Measurements from ENCODE around the gene LBX1.

Gene LBX1

DNA sequence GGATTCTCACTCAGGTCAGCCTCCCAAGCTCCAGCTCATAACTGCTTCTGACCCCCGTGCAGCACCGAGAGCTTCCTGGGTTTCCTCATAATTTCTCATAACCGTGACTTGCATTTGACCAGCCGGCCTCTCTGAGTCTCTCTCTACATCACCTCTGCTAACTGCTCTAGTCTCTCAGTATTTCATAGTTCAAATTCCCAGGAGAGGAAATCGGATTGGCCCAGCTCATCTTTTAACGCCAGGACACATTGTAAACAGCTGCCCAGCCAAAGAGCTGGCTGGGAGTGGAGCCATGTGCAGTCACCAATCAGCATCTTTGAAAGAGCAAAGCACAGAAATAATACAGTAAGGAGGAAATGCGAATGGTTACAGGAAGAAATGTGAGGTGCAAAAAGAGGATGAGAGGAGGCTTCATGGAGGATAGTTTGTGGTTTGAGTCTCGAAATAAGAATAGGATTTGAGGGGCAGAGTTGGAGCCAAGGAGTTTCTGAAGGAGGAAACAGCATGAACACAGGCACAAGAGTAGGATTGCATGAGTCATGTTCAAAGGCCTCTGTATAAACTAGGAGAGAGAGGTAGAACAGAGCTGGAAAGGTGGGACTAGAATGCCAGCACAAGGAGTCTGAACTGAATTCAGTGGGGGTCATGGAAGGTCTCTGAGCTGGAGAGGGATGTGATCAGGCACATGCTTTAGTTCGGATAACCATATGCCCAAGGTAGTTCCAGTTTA is 15.2 kb upstream of the LBX1 start:
- DNase-seq (ENCODE audit: low read depth in 2 of 2), result no peak

DNA sequence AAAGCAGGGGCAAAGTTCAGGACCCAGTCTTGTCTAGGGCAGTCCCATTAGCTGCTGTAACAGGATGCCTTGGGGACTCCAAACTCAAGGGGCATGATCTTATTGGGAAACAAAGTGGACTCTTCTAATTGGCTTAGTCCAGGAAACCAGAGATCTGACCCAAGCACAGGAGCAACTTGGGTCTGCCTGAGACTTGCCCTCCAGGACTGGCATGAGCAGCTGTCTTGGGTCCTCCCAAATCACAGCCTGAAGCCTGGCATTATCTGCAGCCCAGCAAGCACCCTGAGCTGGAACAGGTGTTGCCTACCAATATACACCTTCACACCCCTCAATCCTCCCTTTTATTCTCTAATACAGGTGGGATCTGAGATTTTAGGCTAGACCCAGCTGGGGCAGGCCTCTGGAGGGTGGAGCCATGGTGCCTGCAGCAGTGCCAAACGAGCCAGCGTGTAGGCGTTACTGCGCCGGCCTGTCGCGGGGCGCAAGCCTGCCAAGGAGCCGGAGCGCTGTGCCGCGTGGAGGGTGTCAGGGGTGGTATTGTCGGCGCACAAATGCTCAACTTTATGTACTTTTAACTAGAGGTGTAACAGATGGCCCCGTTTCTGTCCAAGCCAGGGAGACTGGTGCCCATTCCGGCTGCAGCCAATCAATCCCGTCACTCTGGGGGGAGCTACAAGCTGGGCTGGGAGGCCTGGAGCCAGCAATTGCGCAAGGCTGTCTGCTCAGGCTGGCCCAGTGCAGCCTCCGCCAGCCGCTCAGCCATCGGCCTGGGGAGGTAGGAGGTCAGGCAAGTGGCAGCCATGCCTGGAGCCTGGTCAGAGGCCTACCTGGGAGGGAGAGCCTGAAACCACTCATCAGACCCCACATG is 12.8 kb upstream of the LBX1 start:
- DNase-seq (ENCODE audit: low read depth in 2 of 2), result no peak

DNA sequence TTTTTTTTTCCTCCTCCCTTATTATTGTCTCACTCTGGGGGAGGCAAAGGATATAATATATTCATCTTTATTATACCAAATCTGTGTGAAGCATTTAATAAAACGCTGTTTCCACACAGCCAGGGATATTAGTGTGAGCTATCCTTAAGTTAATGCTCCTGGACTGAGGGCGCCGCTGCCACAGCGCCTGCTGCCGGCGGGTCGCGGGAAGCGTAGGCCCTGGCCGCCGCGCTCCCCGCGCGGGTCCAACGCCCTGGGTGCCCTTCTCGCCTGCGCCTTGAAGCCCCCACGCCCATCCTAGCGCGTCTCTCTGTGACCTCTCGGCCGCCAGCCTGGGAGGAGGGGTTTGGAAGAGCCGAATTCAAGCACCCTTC is 9.5 kb upstream of the LBX1 start:
- DNase-seq (ENCODE audit: low read depth in 2 of 2), result no peak

DNA sequence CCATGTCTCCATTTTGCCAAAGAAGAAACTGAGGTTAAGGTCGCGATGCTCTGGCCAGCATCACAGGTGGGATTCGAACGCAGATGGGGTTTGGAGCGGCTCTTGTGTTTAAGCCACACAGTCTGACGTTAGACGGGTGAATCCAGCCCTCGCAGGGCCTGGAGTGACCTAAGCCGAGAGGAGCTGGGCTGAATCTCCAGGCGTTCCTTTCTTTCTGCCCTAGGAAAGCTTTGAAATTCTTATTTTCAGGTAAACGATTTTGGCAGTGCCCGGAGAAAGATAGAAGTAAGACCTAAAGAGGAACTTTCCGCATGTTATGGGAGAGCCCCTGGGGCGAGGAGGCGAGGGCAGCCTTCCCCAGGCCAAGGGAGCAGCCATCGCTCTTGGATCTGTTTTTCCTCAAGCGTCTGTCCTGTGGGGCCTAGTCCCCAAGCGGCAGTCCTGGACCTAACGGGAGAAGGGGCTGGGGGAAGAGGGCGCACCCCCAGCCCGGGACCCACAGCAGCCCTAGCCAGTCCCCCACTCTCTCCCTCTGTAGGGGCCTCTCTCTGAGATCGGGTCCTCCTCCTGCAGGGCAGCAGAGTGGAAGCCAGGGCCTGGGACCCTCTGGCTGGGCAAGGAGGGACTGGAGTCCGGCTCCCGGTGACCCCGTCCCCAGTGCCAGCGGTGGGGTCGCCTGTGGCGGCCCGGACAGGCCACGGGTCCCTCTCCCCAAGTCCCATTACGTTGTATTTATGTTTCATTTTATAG is 8.9 kb upstream of the LBX1 start:
- DNase-seq (ENCODE audit: low read depth in 2 of 2), result no peak

DNA sequence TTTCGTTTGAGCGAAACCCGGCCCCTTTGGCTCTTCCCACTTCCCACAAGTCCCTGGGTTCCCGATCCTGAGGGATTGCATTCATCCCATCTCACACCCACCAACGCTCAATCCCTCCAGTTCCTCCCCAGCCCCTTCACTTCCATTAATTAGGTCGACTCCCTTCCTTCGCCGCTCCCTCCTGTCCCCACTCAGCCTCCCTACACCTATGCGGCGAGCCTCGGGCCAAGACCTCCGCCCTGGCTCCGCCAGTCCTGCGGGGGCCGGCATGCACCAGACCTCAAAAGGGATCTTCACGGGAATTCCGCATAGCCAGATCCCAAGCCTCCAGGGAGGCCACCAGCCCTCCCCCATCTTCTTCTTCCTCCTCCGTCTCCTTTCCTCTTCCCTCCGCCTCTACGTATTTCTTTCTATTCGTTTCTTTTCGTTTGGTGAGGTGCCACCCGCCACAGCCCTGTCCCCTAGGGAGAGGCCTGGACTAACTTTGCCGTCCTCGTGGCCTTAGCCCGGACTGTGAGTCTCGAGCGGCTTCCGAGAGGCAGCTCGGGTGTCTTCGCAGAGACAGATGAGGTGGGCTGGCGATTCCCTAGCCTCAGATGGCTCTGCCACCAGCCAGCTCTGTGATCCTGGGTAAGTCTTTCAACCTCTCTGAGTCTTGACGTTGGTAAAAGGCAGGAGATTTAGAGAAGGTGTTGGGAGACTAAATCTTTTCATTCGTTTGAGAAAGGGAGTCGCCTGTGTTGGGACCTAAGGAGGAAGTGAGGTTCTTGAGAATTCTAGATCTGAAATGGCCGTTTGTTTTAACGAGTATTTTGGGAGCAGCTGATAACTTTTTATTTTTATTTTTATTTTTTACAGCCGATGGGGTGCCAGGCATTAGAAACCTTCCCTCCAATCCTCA is 8.1 kb upstream of the LBX1 start:
- no peak for DNase-seq (ENCODE audit: low read depth in 2 of 2)

DNA sequence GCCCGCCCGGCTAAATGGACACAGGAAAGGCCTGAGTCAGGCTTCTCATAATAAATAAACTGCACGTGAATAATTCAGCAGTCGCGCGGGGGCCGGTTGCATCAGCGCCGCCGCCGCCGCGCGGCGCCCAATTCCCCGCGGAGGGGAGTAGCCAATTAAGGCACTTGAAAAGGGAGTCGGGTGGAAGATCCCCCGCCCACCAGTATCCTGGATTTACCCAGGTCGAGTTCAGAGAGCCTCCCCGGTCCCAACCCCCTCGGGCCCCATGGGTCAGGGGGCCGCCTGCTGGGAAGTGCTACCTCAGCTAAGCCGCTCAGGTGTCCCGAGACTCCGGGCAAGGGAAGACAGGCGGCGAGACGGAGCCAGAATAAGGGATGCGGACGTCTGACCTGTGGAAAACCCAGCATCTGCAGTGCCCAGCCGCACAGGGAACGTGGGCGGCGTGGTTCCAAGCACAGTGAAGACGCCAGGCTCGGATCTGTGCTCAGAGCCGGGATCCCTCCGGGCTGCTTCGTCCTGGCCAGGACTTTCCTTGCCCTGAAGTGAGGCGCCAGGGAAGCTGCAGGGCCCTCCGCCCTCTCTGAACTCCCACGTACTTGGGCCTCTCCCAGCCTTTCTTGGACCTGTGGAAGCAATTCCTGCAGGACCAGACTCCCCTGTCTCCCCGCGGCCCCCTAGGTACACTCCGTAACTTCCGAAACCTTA is 7.3 kb upstream of the LBX1 start:
- DNase-seq (ENCODE audit: low read depth in 2 of 2), result no peak

DNA sequence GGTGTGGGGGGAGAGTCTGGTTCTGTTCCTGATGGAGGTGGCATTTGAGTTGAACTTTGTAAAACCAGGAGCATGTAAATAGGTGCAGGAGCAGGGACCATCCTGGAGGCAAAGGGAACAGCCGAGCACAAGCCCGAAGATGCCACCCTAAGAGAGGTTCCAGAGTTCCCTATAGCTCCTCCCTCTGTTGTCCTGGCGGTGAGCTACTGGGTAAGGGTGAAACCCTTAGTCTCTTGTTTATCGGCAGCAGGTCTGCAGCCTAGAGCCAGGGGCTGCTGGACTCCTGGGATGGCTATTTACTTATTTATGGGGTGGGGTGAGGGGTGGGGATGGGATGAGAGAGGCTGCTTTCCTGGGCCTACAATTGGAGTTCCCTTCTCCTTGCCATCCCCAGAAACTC is 6.5 kb upstream of the LBX1 start:
- DNase-seq (ENCODE audit: low read depth in 2 of 2), result no peak

DNA sequence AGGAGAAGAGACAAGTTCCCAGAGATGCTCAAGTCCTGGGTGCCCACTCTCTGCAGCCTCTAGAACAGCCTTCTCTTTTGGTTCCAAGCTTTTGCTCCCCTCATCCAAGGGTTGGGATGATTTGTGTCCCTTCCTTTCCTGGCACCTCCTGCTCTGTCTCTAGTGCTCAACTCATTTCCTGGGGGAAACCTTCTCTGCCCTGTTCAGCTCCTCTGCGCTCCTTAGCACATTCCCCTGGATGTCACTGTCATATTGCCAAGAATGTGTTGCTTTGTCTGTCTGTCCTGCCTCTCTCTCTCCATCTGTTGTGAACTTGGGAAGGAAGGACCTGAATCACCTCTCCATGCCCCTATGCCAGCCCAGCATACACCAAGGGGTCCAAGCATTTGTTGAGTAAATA is 5.1 kb upstream of the LBX1 start:
- DNase-seq (ENCODE audit: low read depth in 2 of 2), result no peak

DNA sequence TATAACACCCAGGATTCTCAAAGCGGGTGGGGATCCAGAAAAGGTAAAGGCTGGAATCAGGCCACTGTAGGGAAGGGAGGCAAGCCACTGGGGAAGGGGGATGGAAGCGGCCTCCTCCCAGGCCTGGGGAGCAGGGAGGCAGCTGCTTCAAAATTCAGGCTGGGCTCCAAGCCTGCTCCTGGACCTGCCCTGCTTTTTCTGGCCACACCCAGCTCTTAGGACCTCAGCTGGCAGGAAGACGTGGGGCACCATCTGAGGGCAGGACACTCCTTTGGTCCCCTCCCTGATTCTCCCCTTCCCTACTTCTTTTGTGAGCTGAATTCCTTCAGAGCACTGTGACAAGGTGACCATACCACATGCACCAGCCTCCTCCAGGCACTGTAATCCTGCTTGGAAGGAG is 4.6 kb upstream of the LBX1 start:
- no peak for DNase-seq (ENCODE audit: low read depth in 2 of 2)

DNA sequence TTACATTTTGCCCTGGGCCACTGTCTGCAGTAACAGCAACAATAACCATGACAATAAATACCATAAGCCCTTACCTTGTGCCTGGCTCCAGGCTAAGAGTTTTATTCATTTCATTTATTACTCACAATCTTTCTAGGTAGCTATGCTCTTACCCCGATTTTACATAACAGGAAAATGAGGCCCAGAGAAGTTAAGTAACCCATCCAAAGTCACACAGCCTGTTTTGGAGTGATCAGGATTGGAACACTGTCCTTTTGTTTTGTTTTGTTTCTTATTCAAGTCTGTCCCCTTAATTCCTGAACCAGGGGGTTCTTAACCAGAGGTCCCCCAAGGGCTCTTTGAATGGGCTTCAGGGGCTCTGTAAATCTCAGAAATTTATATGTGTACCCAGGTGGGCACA is 4.2 kb upstream of the LBX1 start:
- no peak for DNase-seq (ENCODE audit: low read depth in 2 of 2)

DNA sequence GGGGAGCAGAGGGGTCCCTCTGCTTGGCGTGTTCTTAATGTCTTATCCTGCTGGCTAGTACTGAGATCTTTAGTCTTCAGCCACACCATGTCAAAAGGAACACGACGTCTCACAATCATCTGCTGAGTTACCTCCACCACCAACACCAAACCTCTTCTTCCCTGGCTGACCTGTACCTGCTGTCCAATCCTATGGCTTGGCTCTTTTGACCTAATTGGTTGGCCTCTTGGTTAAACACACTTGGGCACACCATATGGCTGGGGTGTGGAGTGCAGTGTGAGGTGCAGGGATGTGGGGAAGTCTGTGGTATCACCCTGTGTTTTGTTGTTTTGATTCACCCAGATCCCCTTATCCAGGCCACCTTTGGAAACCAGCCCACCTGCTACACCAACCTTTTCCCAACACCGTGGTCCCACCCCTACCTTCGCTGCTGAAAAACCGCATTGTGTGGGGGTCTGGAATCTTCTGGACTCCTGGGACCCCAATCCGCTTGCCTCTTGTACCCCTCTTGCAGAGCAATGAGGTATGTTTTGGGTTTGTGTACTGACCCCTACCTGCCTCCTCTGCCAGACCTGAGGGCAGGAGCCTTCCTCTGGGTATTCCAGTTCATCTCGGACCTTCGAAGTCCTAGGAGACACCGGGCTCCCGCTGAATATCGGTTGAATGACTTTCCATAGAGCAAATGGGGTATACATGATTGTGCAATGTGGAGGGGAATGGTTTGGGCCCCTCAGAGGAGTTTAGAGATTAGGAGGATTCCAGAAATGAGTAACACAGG is 2.8 kb upstream of the LBX1 start:
- no peak for DNase-seq (ENCODE audit: low read depth in 2 of 2)

DNA sequence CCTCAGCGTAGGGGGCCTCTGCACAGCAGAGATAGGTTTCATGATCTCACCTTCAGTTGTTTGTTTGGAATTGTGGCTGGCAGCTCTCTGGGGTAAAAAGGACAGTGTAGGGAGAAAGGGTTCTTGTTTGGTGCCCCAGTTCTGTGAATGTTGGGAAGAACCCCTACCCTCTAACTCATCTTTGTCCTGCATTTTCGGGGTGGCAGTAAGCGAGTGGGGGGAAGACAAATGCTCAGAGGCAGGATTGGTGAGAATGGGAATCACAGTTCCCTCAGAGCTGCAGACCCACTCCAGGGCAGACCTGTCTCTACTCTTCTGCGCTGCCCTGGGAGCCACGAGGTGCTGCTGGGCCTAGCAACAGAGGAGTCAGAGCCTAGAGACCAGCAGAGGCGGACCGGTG is 1.8 kb upstream of the LBX1 start:
- no peak for DNase-seq (ENCODE audit: low read depth in 2 of 2)

DNA sequence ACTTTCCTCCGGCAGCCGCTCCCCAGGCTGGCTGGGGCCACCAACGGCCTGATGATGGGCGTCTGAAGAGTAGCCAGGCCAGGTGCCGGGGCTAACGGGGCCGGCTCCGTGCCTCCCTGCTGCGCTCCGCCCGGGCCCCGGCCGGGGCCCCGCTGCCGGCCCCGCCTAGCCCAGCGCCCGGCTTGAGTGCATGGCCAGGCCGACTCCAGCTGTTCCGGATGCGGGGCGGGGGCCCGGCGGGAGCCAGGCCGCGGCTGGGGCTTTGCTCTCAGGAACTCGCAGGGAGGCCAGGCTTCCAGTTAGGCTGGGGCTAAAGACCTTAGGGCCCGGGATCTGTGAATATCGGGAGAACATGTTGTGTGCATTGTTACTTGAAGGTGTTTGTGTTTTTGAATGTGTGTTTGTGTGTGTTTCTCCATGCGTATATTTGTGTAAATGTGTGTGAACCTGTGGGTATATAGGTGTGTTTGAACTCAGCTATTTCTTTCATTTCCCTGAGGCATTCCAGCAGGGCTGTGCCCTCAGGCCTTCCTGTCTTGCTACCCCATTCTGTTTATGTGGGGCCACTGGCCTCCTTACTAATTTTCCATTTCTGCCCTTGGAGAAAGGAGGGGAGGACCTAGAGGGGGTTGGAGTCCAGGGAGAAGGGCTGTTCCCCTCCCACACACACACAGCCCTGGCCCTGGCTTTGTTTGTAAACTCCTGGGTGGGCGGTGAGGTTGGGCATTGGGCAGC is 1.1 kb upstream of the LBX1 start:
- DNase-seq (ENCODE audit: low read depth in 2 of 2), result no peak

DNA sequence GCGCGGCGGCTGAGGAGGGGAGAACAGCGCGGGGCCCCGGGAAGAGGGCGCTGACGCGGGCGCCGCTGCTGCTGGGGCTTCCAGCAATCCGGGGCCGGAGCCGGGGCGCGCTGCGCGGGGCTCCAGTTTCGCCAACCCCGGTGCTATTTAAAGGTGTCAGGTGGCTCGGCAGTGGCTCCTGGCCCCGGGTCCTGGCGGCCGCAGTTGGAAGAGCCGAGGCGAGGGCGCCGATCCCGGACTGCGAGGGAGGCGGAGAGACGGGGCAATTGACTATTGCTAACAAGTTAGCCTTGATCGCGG is 347 bp downstream of the LBX1 start:
- DNase-seq (ENCODE audit: low read depth in 2 of 2), result no peak

DNA sequence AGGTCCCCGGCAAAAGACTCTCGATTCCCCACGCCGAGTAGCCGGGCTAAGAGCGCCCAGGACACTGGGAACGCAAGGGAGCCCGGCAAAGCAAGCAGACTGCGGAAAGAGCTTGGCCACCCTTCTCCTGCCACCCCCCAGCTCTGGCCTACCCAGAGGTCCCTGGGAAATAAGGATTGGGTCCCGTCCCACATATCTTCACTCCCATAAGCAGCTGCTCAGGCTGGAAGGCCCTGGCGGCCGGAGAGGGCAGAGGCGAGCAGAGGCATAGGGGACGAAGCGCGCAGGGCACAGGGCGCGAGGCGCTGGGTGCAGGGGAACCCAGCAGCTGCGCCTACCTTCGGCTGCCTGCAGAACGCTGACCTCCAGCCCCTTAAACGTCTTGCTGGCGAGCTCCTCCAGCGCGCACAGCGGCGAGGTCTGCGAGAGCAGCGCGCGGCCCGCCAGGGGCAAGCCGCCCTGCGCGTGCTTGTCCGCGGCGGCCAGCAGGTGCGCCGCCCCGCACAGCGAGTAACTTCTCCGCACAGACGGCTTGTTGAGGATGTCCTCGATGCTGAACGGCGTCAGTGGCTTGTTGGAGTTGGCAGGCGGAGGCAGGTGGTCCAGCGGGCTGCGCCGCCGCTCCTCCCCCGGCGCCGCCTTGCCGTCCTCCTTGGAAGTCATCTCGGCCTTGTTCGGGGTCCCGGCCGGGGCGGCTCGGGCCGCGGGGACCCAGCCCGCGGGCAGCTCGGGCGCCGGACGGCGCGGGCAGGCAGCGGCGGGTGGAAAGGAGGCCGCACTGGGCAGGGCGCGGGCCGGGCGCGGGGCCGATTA is 904 bp downstream of the LBX1 start:
- DNase-seq (ENCODE audit: low read depth in 2 of 2), result no peak

DNA sequence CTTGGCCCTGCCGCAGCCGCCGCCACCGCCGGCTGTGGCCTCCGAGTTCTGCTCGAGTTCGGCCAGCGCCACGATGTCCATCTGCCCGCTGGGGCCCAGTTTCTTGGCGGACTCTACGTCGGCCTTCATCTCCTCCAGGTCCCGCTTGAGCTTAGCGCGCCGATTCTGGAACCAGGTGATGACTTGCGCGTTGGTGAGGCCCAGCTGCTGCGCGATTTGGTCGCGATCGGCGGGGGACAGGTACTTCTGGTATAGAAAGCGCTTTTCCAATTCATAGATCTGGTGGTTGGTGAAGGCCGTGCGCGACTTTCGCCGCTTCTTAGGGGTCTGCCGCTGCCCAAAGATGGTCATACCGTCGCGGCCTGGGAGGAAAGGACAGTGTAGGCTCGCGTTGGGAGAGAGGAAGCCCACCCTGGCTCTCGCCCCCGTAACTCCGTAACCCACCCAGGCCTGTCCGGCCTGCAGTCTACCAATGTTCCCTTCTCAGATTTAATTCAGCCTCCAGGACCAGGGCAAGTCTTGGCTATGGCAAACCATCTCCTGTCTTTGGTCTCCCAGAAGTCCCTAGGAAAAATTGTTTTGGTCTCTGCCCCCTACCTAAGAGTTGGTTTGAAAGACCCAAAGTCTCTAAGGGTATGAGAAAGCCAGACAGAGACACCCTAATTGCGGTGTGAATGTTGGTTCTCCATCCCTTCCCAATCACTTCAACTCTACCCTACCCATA is 1.7 kb downstream of the LBX1 start:
- no peak for DNase-seq (ENCODE audit: low read depth in 2 of 2)

DNA sequence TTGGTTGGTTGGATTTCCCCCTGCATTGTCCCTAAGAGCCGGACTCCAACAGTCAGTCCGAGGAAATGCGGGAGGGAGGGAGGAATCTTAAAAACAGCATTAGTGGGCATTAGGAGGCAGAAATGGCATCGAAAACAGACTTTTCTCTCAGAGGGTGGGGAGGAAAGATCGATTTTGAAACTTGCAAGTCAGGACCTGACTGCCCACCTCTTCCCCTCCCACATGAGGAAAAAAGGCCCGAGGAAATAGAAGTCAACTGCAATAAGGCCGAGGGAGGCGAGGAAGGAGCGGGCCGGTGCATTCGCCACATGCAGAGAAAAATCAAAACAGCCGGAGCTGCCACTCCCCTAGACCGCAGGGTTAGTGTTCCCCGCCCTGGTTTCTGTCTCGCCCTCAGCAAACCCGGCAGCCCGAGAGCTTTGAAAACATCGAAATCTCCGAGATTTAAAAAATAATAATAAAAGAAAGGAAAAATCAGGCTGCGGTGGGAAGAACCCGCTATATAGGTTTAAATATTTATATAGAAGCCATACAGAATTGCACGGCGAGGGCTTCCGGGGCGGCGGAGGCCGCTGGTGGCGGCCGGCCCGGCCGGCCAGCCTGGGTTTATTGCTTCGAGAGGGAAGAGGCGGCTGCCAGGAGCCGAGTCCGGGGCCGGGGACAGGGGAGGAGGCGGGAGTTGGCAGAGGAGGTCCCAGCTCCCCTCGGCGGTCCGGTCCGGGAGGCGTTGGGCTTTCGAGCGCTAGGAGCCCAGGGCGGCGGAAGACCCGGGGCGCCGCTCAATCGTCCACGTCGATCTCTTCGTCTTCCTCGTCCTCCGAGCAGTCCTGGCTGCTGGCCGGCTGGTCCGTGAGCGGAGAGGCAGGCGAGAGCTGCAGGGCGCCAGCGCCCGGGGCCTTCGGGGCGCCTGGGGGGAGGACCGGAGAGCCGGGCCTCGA is 2.5 kb downstream of the LBX1 start:
- DNase-seq (ENCODE audit: low read depth in 2 of 2), result no peak

All from stimulated activated CD4-positive, alpha-beta T cell treated with anti-CD3 and anti-CD28 coated beads, Interleukin-12 subunit alpha, Interleukin-12 subunit beta, amount 100 ng/mL, for 24 hours (primary cell).